Gastroesophageal sphincter (tissue), 4 donors: ENCODE results near the gene C1orf167. TPM values are rescaled to one million over a fixed set of nuclear protein-coding genes. Genes with fewer than 3 reads are reported as not detected.
A peak's percentile ranks its signal among the peaks of the same experiment; 100 is the strongest.

ENCODE experiments used
- ATAC-seq: fragments of 150-250 bp; one replicate; pipeline ENCODE4 v1.9.1; 2016; ENCODE audit warnings: mild to moderate bottlenecking, moderate library complexity
- H3K27ac ChIP-seq, 4 donors: fragments of 200-600 bp; sonication (generic) in 3 of 4; 1 replicate in 3 of 4; 2 replicates in 1 of 4; pipeline ENCODE4 v1.5.1; 2016 to 2019
- H3K27me3 ChIP-seq: fragments of 200-600 bp; sonication (generic); one replicate; pipeline ENCODE4 v1.5.1; 2019
- H3K36me3 ChIP-seq, 2 donors: fragments of 200-600 bp; sonication (generic); one replicate each; pipeline ENCODE4 v1.5.1; 2019; ENCODE audit warnings: control low read depth in 1 of 2
- H3K4me1 ChIP-seq, 3 donors: fragments of 200-600 bp; sonication (generic); 1 replicate in 2 of 3; 2 replicates in 1 of 3; pipeline ENCODE4 v1.5.1; 2016 to 2019; ENCODE audit warnings: control low read depth in 2 of 3
- H3K4me3 ChIP-seq, 2 donors: fragments of 200-600 bp; sonication (generic); one replicate each; pipeline ENCODE4 v1.5.1; 2019; ENCODE audit warnings: mild to moderate bottlenecking in 1 of 2, moderate library complexity in 1 of 2
- H3K9me3 ChIP-seq, 3 donors: fragments of 200-600 bp; sonication (generic); one replicate each; pipeline ENCODE4 v1.5.1; 2017 to 2019; ENCODE audit warnings: control low read depth in 2 of 3
- CTCF ChIP-seq, 4 experiments: fragments of 200-600 bp in 2 of 4; fragments of 450-650 bp in 2 of 4; sonication (generic) in 1 of 4; IDR thresholded peaks; one replicate each; pipeline ENCODE4 v1.5.1; 2017 to 2019; ENCODE audit warnings: antibody characterized with exemption in 4 of 4, mild to moderate bottlenecking in 2 of 4, moderate library complexity in 2 of 4
- EP300 ChIP-seq: sonication (generic); formaldehyde crosslinking; IDR thresholded peaks from one replicate; pipeline ENCODE4 v1.6.1; 2017; ENCODE audit warnings: antibody characterized with exemption, mild to moderate bottlenecking
- WGBS, 2 donors: methylation state at CpG; one replicate each; pipeline ENCODE4 v1.1.5; 2018; ENCODE audit warnings: low coverage in 1 of 2; 5-methylcytosine and 5-hydroxymethylcytosine counted together
- total RNA-seq, 4 donors: library from RNA; depleted of rRNA; stranded (reverse); fragments of >200 nt; gene quantifications; one replicate each; pipeline ENCODE4 v1.1.0, GENCODE V29; 2016

C1orf167 gene
- total RNA-seq, 4 donors from 2014 or later: 0.35 to 1.4 (median 0.75) TPM

DNA sequence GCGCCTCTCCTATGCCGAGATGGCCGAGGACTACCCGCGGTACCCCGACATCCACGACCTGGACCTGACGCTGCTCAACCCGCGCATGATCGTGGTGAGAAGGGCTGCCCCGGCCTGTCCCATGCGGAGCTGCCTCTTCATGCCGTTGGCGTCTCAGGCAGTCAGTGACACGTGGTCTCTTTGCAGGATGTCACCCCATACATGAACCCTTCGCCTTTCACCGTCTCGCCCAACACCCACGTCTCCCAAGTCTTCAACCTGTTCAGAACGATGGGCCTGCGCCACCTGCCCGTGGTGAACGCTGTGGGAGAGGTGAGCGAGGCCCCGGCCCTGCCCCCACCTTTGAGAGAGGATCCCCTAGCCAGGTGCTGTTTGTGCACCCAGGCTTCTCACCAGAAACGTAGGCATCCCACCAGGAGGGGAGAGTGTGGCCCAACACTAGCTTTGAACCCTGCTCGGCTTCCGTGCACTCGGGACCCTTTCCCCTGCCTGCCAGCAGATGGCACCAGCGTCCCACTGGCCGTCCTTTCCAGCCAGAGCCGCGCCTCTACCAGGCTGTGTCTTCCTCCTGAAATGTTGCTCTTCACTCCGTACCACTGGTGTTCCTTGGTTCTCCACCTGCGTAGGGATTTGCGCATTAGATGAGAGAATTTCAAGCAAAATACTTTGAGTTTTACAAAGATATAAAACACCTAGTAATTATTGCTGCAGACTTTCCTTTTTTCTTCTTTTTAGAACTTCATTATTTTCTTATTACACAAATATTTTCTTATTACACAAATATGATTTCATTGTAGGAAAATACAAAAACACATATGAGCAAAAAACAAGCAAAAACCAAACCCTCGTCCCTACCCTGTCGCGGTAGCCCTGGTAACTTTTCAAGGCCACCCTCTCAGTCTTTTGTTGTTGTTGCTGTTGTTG is 76.6 kb downstream of the C1orf167 start:
- TF ChIP-seq CTCF (IDR thresholded peaks at IDR 0.05) (peak in 3 of 4 experiments; percentile 88 to 99 (median 92)), EP300 (no peak)
- H3K27ac ChIP-seq: no peak overlapping the region
- H3K27me3 ChIP-seq: no peaks in the 10 kb centered on the region
- no peaks in the 10 kb centered on the region for H3K9me3 ChIP-seq
- peak; percentile 78 for ATAC-seq
- H3K4me1 ChIP-seq: peaks cover 0 to 6% (median 0%) of the 10 kb centered on the region in 3 donors
- 31 to 50% methylated on average over 6 to 14 of the region's 40 CpGs for WGBS, 2 donors
- H3K4me3 ChIP-seq: no peak overlapping the region
- peaks cover 0 to 100% of the 10 kb centered on the region in 2 donors for H3K36me3 ChIP-seq

Other genes with a start within 250 kb of the C1orf167 start
- 10 to 100 TPM in 1 of 4 donors, 1 to 10 TPM in 3; 4.7 to 12.5 (median 6.8) TPM for gene FBXO2, start 107.8 kb upstream of the C1orf167 start, total RNA-seq
- gene FBXO44, start 107.3 kb upstream of the C1orf167 start, total RNA-seq: 10 to 100 TPM; 10.5 to 22.9 (median 17.2) TPM
- 10 to 100 TPM; 17.0 to 20.7 (median 18.8) TPM for gene FBXO6, start 98.0 kb upstream of the C1orf167 start, total RNA-seq
- gene MAD2L2, start 81.0 kb upstream of the C1orf167 start, total RNA-seq: 10 to 100 TPM; 19.4 to 43.7 (median 24.3) TPM
- under 1 TPM in 3 of 4 donors, not detected in 1; 0.08 to 0.16 (median 0.12) TPM for gene DRAXIN, start 70.5 kb upstream of the C1orf167 start, total RNA-seq
- 10 to 100 TPM; 32.2 to 56.4 (median 40.5) TPM for gene AGTRAP, start 26.1 kb upstream of the C1orf167 start, total RNA-seq
- 10 to 100 TPM; 18.6 to 46.7 (median 27.9) TPM for gene MTHFR, start 43.8 kb downstream of the C1orf167 start, total RNA-seq
- 10 to 100 TPM; 12.8 to 23.8 (median 18.3) TPM for gene CLCN6, start 44.0 kb downstream of the C1orf167 start, total RNA-seq
- under 1 TPM in 1 of 4 donors, not detected in 3; 0.93 TPM for gene NPPA, start 85.6 kb downstream of the C1orf167 start, total RNA-seq
- not detected for gene NPPB, start 96.8 kb downstream of the C1orf167 start, total RNA-seq
- 100 to 1,000 TPM in 1 of 4 donors, 10 to 100 TPM in 3; 70.8 to 128 (median 83.8) TPM for gene KIAA2013, start 164.2 kb downstream of the C1orf167 start, total RNA-seq
- 100 to 1,000 TPM in 1 of 4 donors, 10 to 100 TPM in 3; 66.5 to 125 (median 70.1) TPM for gene PLOD1, start 172.5 kb downstream of the C1orf167 start, total RNA-seq
- 100 to 1,000 TPM; 117 to 236 (median 186) TPM for gene MFN2, start 218.3 kb downstream of the C1orf167 start, total RNA-seq